DOHH2 (cell line): Measurements from ENCODE around the gene ACAD8.

Source experiments
- H3F3A ChIP-seq: fragments of 200-600 bp; sonication (generic), shearing (Covaris generic); 2 replicates; pipeline ENCODE4 v1.6.0; 2016; ENCODE audit warnings: antibody characterized with exemption, mild to moderate bottlenecking; ENCODE audit not compliant: control insufficient read depth, insufficient read depth
- H3K27ac ChIP-seq: fragments of 200-600 bp; sonication (generic); 2 replicates; pipeline ENCODE4 v1.5.1; 2014; ENCODE audit warnings: low read depth, mild to moderate bottlenecking, low read length, moderate library complexity
- H3K27me3 ChIP-seq: fragments of 200-600 bp; sonication (generic); 2 replicates; pipeline ENCODE4 v1.6.1; 2014; ENCODE audit warnings: mild to moderate bottlenecking, low read length, mixed read lengths; ENCODE audit not compliant: control insufficient read depth
- H3K36me3 ChIP-seq: fragments of 200-600 bp; sonication (generic); 2 replicates; pipeline ENCODE4 v1.6.1; 2014; ENCODE audit warnings: mild to moderate bottlenecking, low read length, moderate library complexity, mixed read lengths; ENCODE audit not compliant: control insufficient read depth
- H3K4me1 ChIP-seq: fragments of 200-600 bp; sonication (generic); 2 replicates; pipeline ENCODE4 v1.6.1; 2014; ENCODE audit warnings: mild to moderate bottlenecking, low read length, mixed read lengths; ENCODE audit not compliant: control insufficient read depth
- H3K4me2 ChIP-seq: fragments of 200-600 bp; sonication (generic); 2 replicates; pipeline ENCODE4 v1.6.0; 2014; ENCODE audit warnings: mild to moderate bottlenecking, low read length, moderate library complexity
- H3K4me3 ChIP-seq: fragments of 200-600 bp; sonication (generic); 2 replicates; pipeline ENCODE4 v1.5.1; 2014; ENCODE audit warnings: mild to moderate bottlenecking, low read length, mixed read lengths
- H3K79me2 ChIP-seq: fragments of 200-600 bp; sonication (generic); 2 replicates; pipeline ENCODE4 v1.6.1; 2014; ENCODE audit warnings: mild to moderate bottlenecking, low read length, mixed read lengths; ENCODE audit not compliant: control insufficient read depth
- H3K9me2 ChIP-seq: fragments of 200-600 bp; sonication (generic); replicated peaks from 2 replicates; pipeline ENCODE4 v1.6.1; 2014; ENCODE audit warnings: mild to moderate bottlenecking, low read length, mixed read lengths; ENCODE audit not compliant: control insufficient read depth
- H3K9me3 ChIP-seq: fragments of 200-600 bp; sonication (generic); 2 replicates; pipeline ENCODE4 v1.6.1; 2014; ENCODE audit warnings: antibody characterized with exemption, low read length, mixed read lengths; ENCODE audit not compliant: control insufficient read depth, insufficient read depth
- H4K20me1 ChIP-seq: fragments of 200-600 bp; sonication (generic); 2 replicates; pipeline ENCODE4 v1.6.0; 2014; ENCODE audit warnings: low read depth, mild to moderate bottlenecking, antibody characterized with exemption, low read length, moderate library complexity; ENCODE audit not compliant: control insufficient read depth, insufficient read depth
- CTCF ChIP-seq: fragments of 200-600 bp; sonication (generic); IDR thresholded peaks from one replicate; pipeline ENCODE4 v1.5.1; 2014; ENCODE audit warnings: antibody characterized with exemption, mild to moderate bottlenecking, low read depth, low read length; ENCODE audit not compliant: poor library complexity, severe bottlenecking
- EZH2phosphoT487 ChIP-seq: fragments of 200-600 bp; sonication (generic); IDR thresholded peaks from 2 replicates; pipeline ENCODE4 v1.6.1; 2017; ENCODE audit warnings: borderline replicate concordance, mild to moderate bottlenecking, antibody characterized with exemption, low read length, moderate library complexity, mixed read lengths

The ACAD8 gene

GRCh38 chr11:134267461-134267860, 14.1 kb downstream of the ACAD8 start:
- H3K79me2 ChIP-seq = no peaks in the 10 kb centered on the region
- H3K4me3 ChIP-seq = no peak overlapping the region
- H3K27me3 ChIP-seq = no peaks in the 10 kb centered on the region; the same call in 1 of the 2 replicates
- H3F3A ChIP-seq = no peaks in the 10 kb centered on the region
- H3K9me2 ChIP-seq = no peaks in the 10 kb centered on the region
- no peaks in the 10 kb centered on the region for H3K4me1 ChIP-seq
- TF ChIP-seq EZH2phosphoT487 = no peak
- no peak for TF ChIP-seq CTCF
- H3K36me3 ChIP-seq = no peaks in the 10 kb centered on the region
- no peak overlapping the region for H3K27ac ChIP-seq
- H3K4me2 ChIP-seq = no peak overlapping the region
- no peaks in the 10 kb centered on the region for H3K9me3 ChIP-seq
- no peaks in the 10 kb centered on the region for H4K20me1 ChIP-seq

GRCh38 chr11:134267966-134268365, 14.6 kb downstream of the ACAD8 start:
- Histone ChIP-seq H3K27ac (no peak overlapping the region), H3K4me2 (no peak overlapping the region), H3K4me1 (no peaks in the 10 kb centered on the region), H3K9me2 (no peaks in the 10 kb centered on the region), H3K36me3 (no peaks in the 10 kb centered on the region), H3K4me3 (no peak overlapping the region), H3K79me2 (no peaks in the 10 kb centered on the region), H3K27me3 (peaks cover 2% of the 10 kb centered on the region; the same call in 1 of the 2 replicates), H3F3A (no peaks in the 10 kb centered on the region), H3K9me3 (no peaks in the 10 kb centered on the region), H4K20me1 (no peaks in the 10 kb centered on the region)
- TF ChIP-seq CTCF = no peak
- no peak for TF ChIP-seq EZH2phosphoT487

- Histone ChIP-seq H3K4me2 (no peak overlapping the region), H3K27ac (no peak overlapping the region), H3K9me2 (no peaks in the 10 kb centered on the region), H3K4me1 (no peaks in the 10 kb centered on the region), H3K36me3 (no peaks in the 10 kb centered on the region), H3K79me2 (no peaks in the 10 kb centered on the region), H3K27me3 (peaks cover 20% of the 10 kb centered on the region), H4K20me1 (no peaks in the 10 kb centered on the region), H3K4me3 (no peak overlapping the region), H3F3A (no peaks in the 10 kb centered on the region), H3K9me3 (no peaks in the 10 kb centered on the region)
- TF ChIP-seq EZH2phosphoT487 (no peak), CTCF (peak; percentile 23)
Observed at GRCh38 chr11:134270250-134270714, 16.9 kb downstream of the ACAD8 start.

GRCh38 chr11:134271978-134272377, 18.6 kb downstream of the ACAD8 start:
- Histone ChIP-seq H3F3A (no peaks in the 10 kb centered on the region), H3K9me2 (no peaks in the 10 kb centered on the region), H3K79me2 (no peaks in the 10 kb centered on the region), H3K27ac (no peak overlapping the region), H3K9me3 (no peaks in the 10 kb centered on the region), H3K36me3 (no peaks in the 10 kb centered on the region), H3K4me2 (no peak overlapping the region), H3K4me3 (no peak overlapping the region), H4K20me1 (no peaks in the 10 kb centered on the region), H3K27me3 (peaks cover 30% of the 10 kb centered on the region), H3K4me1 (no peaks in the 10 kb centered on the region)
- no peak for TF ChIP-seq CTCF
- no peak for TF ChIP-seq EZH2phosphoT487
